ENCODE measurements around the gene MAN1A1.

GRCh38 chr6:119323931-119324330 is 25.6 kb downstream of the MAN1A1 start:
- no peak for TF ChIP-seq CREB1 (IDR thresholded peaks at IDR 0.05)
- TF ChIP-seq POLR2A (IDR thresholded peaks at IDR 0.05; ENCODE audit: control extremely low read depth in 1 of 2, low read depth in 2 of 2, low read length in 2 of 2): no peak
- TF ChIP-seq RAD21 (IDR thresholded peaks at IDR 0.05 in 1 of 2, conservative IDR thresholded peaks at IDR 0.05 in 1 of 2; ENCODE audit: low read depth in 2 of 2, low read length in 2 of 2): no peak
- TF ChIP-seq EZH2 (IDR thresholded peaks at IDR 0.05; ENCODE audit: low read depth, low read length, severe bottlenecking): no peak
- TF ChIP-seq HDAC2 (IDR thresholded peaks at IDR 0.05; ENCODE audit: borderline replicate concordance in 1 of 2, low read depth in 2 of 2, low read length in 2 of 2): no peak
- TF ChIP-seq POLR2AphosphoS5 (IDR thresholded peaks at IDR 0.05; ENCODE audit: low read depth, low read length): no peak
- TF ChIP-seq BRCA1 (IDR thresholded peaks at IDR 0.05; ENCODE audit: low read depth, low read length): no peak
- TF ChIP-seq, protein P1, sequence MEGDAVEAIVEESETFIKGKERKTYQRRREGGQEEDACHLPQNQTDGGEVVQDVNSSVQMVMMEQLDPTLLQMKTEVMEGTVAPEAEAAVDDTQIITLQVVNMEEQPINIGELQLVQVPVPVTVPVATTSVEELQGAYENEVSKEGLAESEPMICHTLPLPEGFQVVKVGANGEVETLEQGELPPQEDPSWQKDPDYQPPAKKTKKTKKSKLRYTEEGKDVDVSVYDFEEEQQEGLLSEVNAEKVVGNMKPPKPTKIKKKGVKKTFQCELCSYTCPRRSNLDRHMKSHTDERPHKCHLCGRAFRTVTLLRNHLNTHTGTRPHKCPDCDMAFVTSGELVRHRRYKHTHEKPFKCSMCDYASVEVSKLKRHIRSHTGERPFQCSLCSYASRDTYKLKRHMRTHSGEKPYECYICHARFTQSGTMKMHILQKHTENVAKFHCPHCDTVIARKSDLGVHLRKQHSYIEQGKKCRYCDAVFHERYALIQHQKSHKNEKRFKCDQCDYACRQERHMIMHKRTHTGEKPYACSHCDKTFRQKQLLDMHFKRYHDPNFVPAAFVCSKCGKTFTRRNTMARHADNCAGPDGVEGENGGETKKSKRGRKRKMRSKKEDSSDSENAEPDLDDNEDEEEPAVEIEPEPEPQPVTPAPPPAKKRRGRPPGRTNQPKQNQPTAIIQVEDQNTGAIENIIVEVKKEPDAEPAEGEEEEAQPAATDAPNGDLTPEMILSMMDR (IDR thresholded peaks at IDR 0.05; ENCODE audit: control extremely low read depth in 1 of 3, insufficient read depth in 1 of 3, low read depth in 1 of 3, low read length in 3 of 3): no peak
- TF ChIP-seq, protein P2, sequence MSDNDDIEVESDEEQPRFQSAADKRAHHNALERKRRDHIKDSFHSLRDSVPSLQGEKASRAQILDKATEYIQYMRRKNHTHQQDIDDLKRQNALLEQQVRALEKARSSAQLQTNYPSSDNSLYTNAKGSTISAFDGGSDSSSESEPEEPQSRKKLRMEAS (IDR thresholded peaks at IDR 0.05): no peak
- no peak for TF ChIP-seq SIX5 (IDR thresholded peaks at IDR 0.05; ENCODE audit: low read depth, low read length)
- TF ChIP-seq RBBP5 (IDR thresholded peaks at IDR 0.05; ENCODE audit: borderline replicate concordance, low read depth, low read length): no peak
